Transverse colon (tissue), 3 donors: ENCODE results near the gene TAC3.

Experiments used
- EP300 ChIP-seq: sonication (generic); formaldehyde crosslinking; IDR thresholded peaks from one replicate; pipeline ENCODE4 v1.6.1; 2017; ENCODE audit warnings: antibody characterized with exemption, low read depth
- POLR2A ChIP-seq: fragments of 450-650 bp; IDR thresholded peaks from one replicate; pipeline ENCODE4 v1.6.1; 2016; ENCODE audit warnings: antibody characterized with exemption, mild to moderate bottlenecking, moderate library complexity
- POLR2AphosphoS5 ChIP-seq, 3 donors: sonication (generic); formaldehyde crosslinking; IDR thresholded peaks; one replicate each; pipeline ENCODE4 v1.6.1; 2016; ENCODE audit warnings: antibody characterized with exemption in 3 of 3

GRCh38 chr12:57031138-57031725 lies 14.9 kb upstream of the TAC3 start:
- TF ChIP-seq POLR2AphosphoS5 (IDR thresholded peaks at IDR 0.05) (no peak), POLR2A (no peak), EP300 (no peak)
